HepG2 (cell line): ENCODE results near the gene ETFA. TPM values are rescaled to one million over a fixed set of nuclear protein-coding genes. Genes with fewer than 3 reads are reported as not detected.

Experiments
- AHR ChIP-seq: IDR thresholded peaks from 2 replicates; pipeline ENCODE4 v1.6.1; 2018; ENCODE audit warnings: missing genetic modification reagents, missing compliant biosample characterization
- BHLHE40 ChIP-seq: IDR thresholded peaks from 2 replicates; pipeline ENCODE4 v1.6.1; 2011; ENCODE audit warnings: low read length, improper control_type of control experiment
- CBX5 ChIP-seq: sonication (generic); formaldehyde crosslinking; IDR thresholded peaks from 2 replicates; pipeline ENCODE4 v1.4.0; 2020; ENCODE audit warnings: missing genetic modification reagents, borderline replicate concordance
- CREB1 ChIP-seq, 2 experiments: fragments of 450-650 bp in 1 of 2; IDR thresholded peaks; 2 replicates each; pipeline ENCODE4 v1.6.1; 2016 to 2017; ENCODE audit warnings: control low read depth in 1 of 2, mild to moderate bottlenecking in 1 of 2, missing compliant biosample characterization in 1 of 2, missing genetic modification characterization in 1 of 2
- ERF ChIP-seq: IDR thresholded peaks from 2 replicates; pipeline ENCODE4 v1.6.1; 2018; ENCODE audit warnings: missing biosample characterization, missing genetic modification reagents
- ETV5 ChIP-seq: IDR thresholded peaks from 2 replicates; pipeline ENCODE4 v1.6.1; 2018; ENCODE audit warnings: missing biosample characterization, missing genetic modification reagents, inconsistent platforms, borderline replicate concordance
- GTF2F1 ChIP-seq: fragments of 150-350 bp; IDR thresholded peaks from 2 replicates; pipeline ENCODE4 v1.6.1; 2014; ENCODE audit warnings: low read length
- KLF9 ChIP-seq: IDR thresholded peaks from 2 replicates; pipeline ENCODE4 v1.6.1; 2016; ENCODE audit warnings: low read depth
- MLLT10 ChIP-seq: sonication (generic); formaldehyde crosslinking; IDR thresholded peaks from 2 replicates; pipeline ENCODE4 v1.4.0; 2020; ENCODE audit warnings: missing genetic modification reagents
- NCOA1 ChIP-seq: sonication (generic); formaldehyde crosslinking; IDR thresholded peaks from 2 replicates; pipeline ENCODE4 v1.9.0; 2021; ENCODE audit warnings: missing genetic modification reagents
- NFIC ChIP-seq: IDR thresholded peaks from 2 replicates; pipeline ENCODE4 v1.6.1; 2012; ENCODE audit warnings: mild to moderate bottlenecking, low read length, inconsistent platforms
- PCBP2 ChIP-seq: fragments of 200-400 bp; formaldehyde crosslinking; optimal IDR thresholded peaks from 2 replicates; pipeline ENCODE3; 2018; ENCODE audit warnings: low read length, low read depth; ENCODE audit not compliant: poor library complexity, severe bottlenecking
- PHB2 ChIP-seq: fragments of 450-650 bp; IDR thresholded peaks from 2 replicates; pipeline ENCODE4 v1.6.1; 2018; ENCODE audit not compliant: partially characterized antibody
- PHF20 ChIP-seq: sonication (generic); formaldehyde crosslinking; IDR thresholded peaks from 2 replicates; pipeline ENCODE4 v1.5.0; 2020; ENCODE audit warnings: mild to moderate bottlenecking, missing genetic modification reagents
- SETDB1 ChIP-seq: sonication (generic); formaldehyde crosslinking; IDR thresholded peaks from 2 replicates; pipeline ENCODE4 v1.5.1; 2020; ENCODE audit warnings: missing genetic modification reagents, mild to moderate bottlenecking, borderline replicate concordance
- SYNCRIP ChIP-seq: fragments of 200-400 bp; formaldehyde crosslinking; IDR thresholded peaks from 2 replicates; pipeline ENCODE4 v1.6.1; 2018; ENCODE audit warnings: mild to moderate bottlenecking, low read depth, low read length; ENCODE audit not compliant: insufficient read depth
- TCF7L2 ChIP-seq: IDR thresholded peaks from 2 replicates; pipeline ENCODE4 v1.6.1; 2011; ENCODE audit warnings: mild to moderate bottlenecking, low read depth, low read length, moderate library complexity
- U2AF2 ChIP-seq: fragments of 200-400 bp; formaldehyde crosslinking; IDR thresholded peaks from 2 replicates; pipeline ENCODE4 v1.6.1; 2017; ENCODE audit warnings: low read depth, mild to moderate bottlenecking, low read length
- XBP1 ChIP-seq: sonication (generic); formaldehyde crosslinking; IDR thresholded peaks from 2 replicates; pipeline ENCODE4 v1.5.0; 2020; ENCODE audit warnings: missing genetic modification reagents
- ZBTB38 ChIP-seq: sonication (generic); formaldehyde crosslinking; IDR thresholded peaks from 2 replicates; pipeline ENCODE4 v1.5.1; 2020; ENCODE audit warnings: mild to moderate bottlenecking, missing genetic modification reagents
- ZKSCAN5 ChIP-seq: sonication (generic); formaldehyde crosslinking; IDR thresholded peaks from 2 replicates; pipeline ENCODE4 v1.5.1; 2020; ENCODE audit warnings: mild to moderate bottlenecking, missing genetic modification reagents
- ZMAT3 ChIP-seq: sonication (generic); formaldehyde crosslinking; conservative IDR thresholded peaks from 2 replicates; pipeline ENCODE4 v1.7.0; 2021; ENCODE audit warnings: missing genetic modification reagents
- ZNF17 ChIP-seq: sonication (generic); formaldehyde crosslinking; IDR thresholded peaks from 2 replicates; pipeline ENCODE4 v1.5.0; 2020; ENCODE audit warnings: mild to moderate bottlenecking, missing genetic modification reagents
- ZNF296 ChIP-seq: sonication (generic); formaldehyde crosslinking; conservative IDR thresholded peaks from 2 replicates; pipeline ENCODE4 v1.5.0; 2020; ENCODE audit warnings: mild to moderate bottlenecking, missing genetic modification reagents
- ZSCAN9 ChIP-seq: IDR thresholded peaks from 2 replicates; pipeline ENCODE4 v1.6.1; 2016; ENCODE audit warnings: borderline replicate concordance
- polyA plus RNA-seq, 8 experiments: library from polyadenylated mRNA; depleted of rRNA in 3 of 8; stranded (reverse) in 7 of 8; unstranded in 1 of 8; fragments of >200 nt; fragmentation: Illumina TruSeq in 4 of 8; extraction: Trizol in 4 of 8; gene quantifications; 2 replicates each; pipeline versions ENCODE4 v1.2.1 to v1.2.3, GENCODE V29; 2011 to 2016; ENCODE audit warnings: low read depth in 4 of 8, missing spikeins in 1 of 8, mixed read lengths in 1 of 8; ENCODE audit not compliant: insufficient read depth in 1 of 8
- total RNA-seq, 5 experiments: library from RNA; depleted of rRNA; stranded (reverse); fragments of >200 nt; fragmentation: Illumina TruSeq; extraction: Trizol; gene quantifications; 2 replicates each; pipeline ENCODE4 v1.2.3, GENCODE V29; 2016; ENCODE audit warnings: low read depth in 1 of 5
- TF ChIP-seq, protein P1 (sequence below): sonication (generic); formaldehyde crosslinking; IDR thresholded peaks from 2 replicates; pipeline ENCODE4 v1.5.0; 2020; ENCODE audit warnings: mild to moderate bottlenecking, missing genetic modification reagents
- TF ChIP-seq, protein P2 (sequence below): IDR thresholded peaks from 2 replicates; pipeline ENCODE4 v1.6.1; 2016
- TF ChIP-seq, protein P3 (sequence below): sonication (generic); formaldehyde crosslinking; IDR thresholded peaks from 2 replicates; pipeline ENCODE4 v1.9.0; 2021; ENCODE audit warnings: missing genetic modification reagents, mild to moderate bottlenecking, borderline replicate concordance

Gene ETFA
- total and polyA plus RNA-seq, 2 of the 13 experiments (the other 11 are each of a cell fraction or from before 2014, with no cell fraction given) = 291 to 396 TPM

DNA sequence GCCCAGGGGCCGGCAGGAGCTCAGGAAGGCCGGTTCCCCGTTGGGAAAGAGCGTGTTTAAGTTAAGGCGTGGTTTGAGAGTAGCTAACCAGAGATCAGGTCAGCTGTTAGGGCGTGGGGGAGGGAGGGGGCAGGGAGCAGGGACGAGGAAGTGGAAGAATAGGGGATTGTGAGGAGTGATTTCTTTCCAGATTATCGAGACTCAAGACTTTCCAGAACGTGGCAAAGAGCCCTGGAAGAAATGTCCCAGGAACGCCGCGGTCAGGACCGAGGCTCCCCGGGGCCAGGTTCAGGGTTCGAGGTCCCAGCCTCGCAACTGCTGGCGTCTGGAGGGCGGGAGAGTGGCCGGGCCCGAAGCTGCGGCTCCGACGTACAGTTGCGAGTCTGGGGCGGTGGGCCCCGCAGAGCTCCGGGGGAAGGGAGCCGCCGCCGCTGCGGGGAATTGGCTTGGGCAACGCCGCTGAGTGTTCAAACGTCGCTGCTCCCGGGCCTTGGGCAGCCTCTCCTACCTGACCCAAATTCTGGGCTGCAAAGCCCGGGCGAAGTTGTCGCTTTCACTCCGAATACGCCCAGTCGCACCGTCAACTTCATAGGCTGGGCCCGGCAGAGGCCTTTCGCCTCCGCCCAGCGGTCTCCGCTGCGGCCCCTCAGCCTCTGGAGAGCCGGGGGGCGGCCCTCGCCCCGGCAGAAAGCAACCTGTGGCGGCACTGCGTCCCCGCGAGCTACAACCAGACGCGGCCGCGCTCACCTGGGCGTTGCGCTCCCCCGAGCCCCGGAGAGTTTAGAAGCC lies 34.8 kb upstream of the ETFA start (continued):
- no peak for TF ChIP-seq XBP1 (CRISPR knock-in tag)
- no peak for TF ChIP-seq CREB1 (IDR thresholded peaks at IDR 0.05)
- TF ChIP-seq CREB1 (CRISPR knock-in tag; IDR thresholded peaks at IDR 0.05) = no peak
- TF ChIP-seq, protein P1, sequence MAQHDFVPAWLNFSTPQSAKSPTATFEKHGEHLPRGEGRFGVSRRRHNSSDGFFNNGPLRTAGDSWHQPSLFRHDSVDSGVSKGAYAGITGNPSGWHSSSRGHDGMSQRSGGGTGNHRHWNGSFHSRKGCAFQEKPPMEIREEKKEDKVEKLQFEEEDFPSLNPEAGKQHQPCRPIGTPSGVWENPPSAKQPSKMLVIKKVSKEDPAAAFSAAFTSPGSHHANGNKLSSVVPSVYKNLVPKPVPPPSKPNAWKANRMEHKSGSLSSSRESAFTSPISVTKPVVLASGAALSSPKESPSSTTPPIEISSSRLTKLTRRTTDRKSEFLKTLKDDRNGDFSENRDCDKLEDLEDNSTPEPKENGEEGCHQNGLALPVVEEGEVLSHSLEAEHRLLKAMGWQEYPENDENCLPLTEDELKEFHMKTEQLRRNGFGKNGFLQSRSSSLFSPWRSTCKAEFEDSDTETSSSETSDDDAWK (CRISPR knock-in tag) = no peak
- no peak for TF ChIP-seq GTF2F1
- TF ChIP-seq PHF20 = no peak
- no peak for TF ChIP-seq PHB2
- no peak for TF ChIP-seq MLLT10 (CRISPR knock-in tag)
- TF ChIP-seq ZSCAN9 (CRISPR knock-in tag) = no peak
- TF ChIP-seq NFIC = no peak
- no peak for TF ChIP-seq TCF7L2
- TF ChIP-seq, protein P2, sequence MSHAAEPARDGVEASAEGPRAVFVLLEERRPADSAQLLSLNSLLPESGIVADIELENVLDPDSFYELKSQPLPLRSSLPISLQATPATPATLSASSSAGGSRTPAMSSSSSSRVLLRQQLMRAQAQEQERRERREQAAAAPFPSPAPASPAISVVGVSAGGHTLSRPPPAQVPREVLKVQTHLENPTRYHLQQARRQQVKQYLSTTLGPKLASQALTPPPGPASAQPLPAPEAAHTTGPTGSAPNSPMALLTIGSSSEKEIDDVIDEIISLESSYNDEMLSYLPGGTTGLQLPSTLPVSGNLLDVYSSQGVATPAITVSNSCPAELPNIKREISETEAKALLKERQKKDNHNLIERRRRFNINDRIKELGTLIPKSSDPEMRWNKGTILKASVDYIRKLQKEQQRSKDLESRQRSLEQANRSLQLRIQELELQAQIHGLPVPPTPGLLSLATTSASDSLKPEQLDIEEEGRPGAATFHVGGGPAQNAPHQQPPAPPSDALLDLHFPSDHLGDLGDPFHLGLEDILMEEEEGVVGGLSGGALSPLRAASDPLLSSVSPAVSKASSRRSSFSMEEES = no peak
- no peak for TF ChIP-seq NCOA1 (CRISPR knock-in tag)
- no peak for TF ChIP-seq ZNF296 (CRISPR knock-in tag)
- no peak for TF ChIP-seq SETDB1 (CRISPR knock-in tag)
- no peak for TF ChIP-seq U2AF2
- no peak for TF ChIP-seq PCBP2
- TF ChIP-seq ZKSCAN5 (CRISPR knock-in tag) = no peak
- no peak for TF ChIP-seq BHLHE40
- TF ChIP-seq ZMAT3 (CRISPR knock-in tag) = no peak
- TF ChIP-seq CBX5 (CRISPR knock-in tag) = no peak
- TF ChIP-seq ERF (CRISPR knock-in tag) = peak; percentile 26; the same call in 1 of the 2 replicates
- no peak for TF ChIP-seq KLF9 (CRISPR knock-in tag)
- TF ChIP-seq ZNF17 = no peak
- TF ChIP-seq, protein P3, sequence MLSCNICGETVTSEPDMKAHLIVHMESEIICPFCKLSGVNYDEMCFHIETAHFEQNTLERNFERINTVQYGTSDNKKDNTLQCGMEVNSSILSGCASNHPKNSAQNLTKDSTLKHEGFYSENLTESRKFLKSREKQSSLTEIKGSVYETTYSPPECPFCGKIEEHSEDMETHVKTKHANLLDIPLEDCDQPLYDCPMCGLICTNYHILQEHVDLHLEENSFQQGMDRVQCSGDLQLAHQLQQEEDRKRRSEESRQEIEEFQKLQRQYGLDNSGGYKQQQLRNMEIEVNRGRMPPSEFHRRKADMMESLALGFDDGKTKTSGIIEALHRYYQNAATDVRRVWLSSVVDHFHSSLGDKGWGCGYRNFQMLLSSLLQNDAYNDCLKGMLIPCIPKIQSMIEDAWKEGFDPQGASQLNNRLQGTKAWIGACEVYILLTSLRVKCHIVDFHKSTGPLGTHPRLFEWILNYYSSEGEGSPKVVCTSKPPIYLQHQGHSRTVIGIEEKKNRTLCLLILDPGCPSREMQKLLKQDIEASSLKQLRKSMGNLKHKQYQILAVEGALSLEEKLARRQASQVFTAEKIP (CRISPR knock-in tag) = no peak
- no peak for TF ChIP-seq ETV5 (CRISPR knock-in tag)
- no peak for TF ChIP-seq SYNCRIP
- no peak for TF ChIP-seq AHR (CRISPR knock-in tag)
- TF ChIP-seq ZBTB38 (CRISPR knock-in tag) = no peak
